IPS-15b (cell line): ENCODE data around the gene HCFC1.

Experiments used
- H3K27me3 ChIP-seq: one replicate; pipeline ENCODE4 v1.6.1; 2013; ENCODE audit warnings: low read length; ENCODE audit not compliant: control insufficient read depth, insufficient read depth
- H3K36me3 ChIP-seq: one replicate; pipeline ENCODE4 v1.6.1; 2013; ENCODE audit warnings: low read length; ENCODE audit not compliant: control insufficient read depth, insufficient read depth
- H3K4me1 ChIP-seq: one replicate; pipeline ENCODE4 v1.6.1; 2013; ENCODE audit warnings: mild to moderate bottlenecking, low read length; ENCODE audit not compliant: control insufficient read depth, insufficient read depth
- H3K4me3 ChIP-seq: one replicate; pipeline ENCODE4 v1.5.1; 2013; ENCODE audit warnings: low read depth, low read length
- H3K9ac ChIP-seq: one replicate; pipeline ENCODE4 v1.6.1; 2013; ENCODE audit warnings: low read depth, mild to moderate bottlenecking, low read length
- H3K9me3 ChIP-seq: one replicate; pipeline ENCODE4 v1.6.1; 2013; ENCODE audit warnings: mild to moderate bottlenecking, low read length; ENCODE audit not compliant: control insufficient read depth, insufficient read depth

The HCFC1 gene

GRCh38 chrX:154014429-154015380, 43.1 kb upstream of the HCFC1 start:
- Histone ChIP-seq H3K4me3 (no peak overlapping the region), H3K9ac (no peak overlapping the region), H3K9me3 (no peaks in the 10 kb centered on the region), H3K36me3 (peaks cover 16% of the 10 kb centered on the region), H3K27me3 (no peaks in the 10 kb centered on the region), H3K4me1 (no peaks in the 10 kb centered on the region)

- Histone ChIP-seq H3K4me3 (no peak overlapping the region), H3K4me1 (no peaks in the 10 kb centered on the region), H3K36me3 (peaks cover 16% of the 10 kb centered on the region), H3K9ac (no peak overlapping the region), H3K9me3 (no peaks in the 10 kb centered on the region), H3K27me3 (no peaks in the 10 kb centered on the region)
These were observed 42.2 kb upstream of the HCFC1 start for GRCh38 chrX:154013614-154014360.

GRCh38 chrX:154013001-154013421, 41.4 kb upstream of the HCFC1 start:
- no peaks in the 10 kb centered on the region for H3K4me1 ChIP-seq
- H3K36me3 ChIP-seq: peaks cover 13% of the 10 kb centered on the region
- no peak overlapping the region for H3K9ac ChIP-seq
- no peaks in the 10 kb centered on the region for H3K9me3 ChIP-seq
- H3K4me3 ChIP-seq: no peak overlapping the region
- no peaks in the 10 kb centered on the region for H3K27me3 ChIP-seq

GRCh38 chrX:154012336-154012991, 40.8 kb upstream of the HCFC1 start:
- H3K9me3 ChIP-seq: no peaks in the 10 kb centered on the region
- H3K9ac ChIP-seq: no peak overlapping the region
- H3K27me3 ChIP-seq: no peaks in the 10 kb centered on the region

GRCh38 chrX:154011376-154012335, 40.0 kb upstream of the HCFC1 start:
- Histone ChIP-seq H3K4me1 (no peaks in the 10 kb centered on the region), H3K27me3 (no peaks in the 10 kb centered on the region), H3K36me3 (peaks cover 6% of the 10 kb centered on the region), H3K4me3 (no peak overlapping the region), H3K9me3 (no peaks in the 10 kb centered on the region), H3K9ac (no peak overlapping the region)

More at GRCh38 chrX:154012336-154012991, 40.8 kb upstream of the HCFC1 start:
- H3K36me3 ChIP-seq: peaks cover 9% of the 10 kb centered on the region
- H3K4me1 ChIP-seq: no peaks in the 10 kb centered on the region
- H3K4me3 ChIP-seq: no peak overlapping the region

GRCh38 chrX:154010330-154011087, 38.9 kb upstream of the HCFC1 start:
- Histone ChIP-seq H3K4me1 (no peaks in the 10 kb centered on the region), H3K36me3 (peaks cover 3% of the 10 kb centered on the region), H3K4me3 (no peak overlapping the region), H3K9me3 (no peaks in the 10 kb centered on the region), H3K27me3 (no peaks in the 10 kb centered on the region), H3K9ac (no peak overlapping the region)

- Histone ChIP-seq H3K4me3 (no peak overlapping the region), H3K4me1 (no peaks in the 10 kb centered on the region), H3K36me3 (no peaks in the 10 kb centered on the region), H3K9me3 (no peaks in the 10 kb centered on the region), H3K9ac (no peak overlapping the region), H3K27me3 (no peaks in the 10 kb centered on the region)
These were observed 36.9 kb upstream of the HCFC1 start for GRCh38 chrX:154008521-154008920.

- no peaks in the 10 kb centered on the region for H3K9me3 ChIP-seq
- no peaks in the 10 kb centered on the region for H3K36me3 ChIP-seq
- H3K4me1 ChIP-seq: no peaks in the 10 kb centered on the region
- no peak overlapping the region for H3K4me3 ChIP-seq
- H3K27me3 ChIP-seq: no peaks in the 10 kb centered on the region
- H3K9ac ChIP-seq: no peak overlapping the region
These were observed 35.3 kb upstream of the HCFC1 start for GRCh38 chrX:154006947-154007346.

GRCh38 chrX:154004315-154004714, 32.7 kb upstream of the HCFC1 start:
- H3K9me3 ChIP-seq: no peaks in the 10 kb centered on the region
- H3K36me3 ChIP-seq: no peaks in the 10 kb centered on the region
- H3K4me3 ChIP-seq: no peak overlapping the region
- no peak overlapping the region for H3K9ac ChIP-seq
- H3K27me3 ChIP-seq: no peaks in the 10 kb centered on the region
- no peaks in the 10 kb centered on the region for H3K4me1 ChIP-seq

- H3K9ac ChIP-seq: no peak overlapping the region
- no peaks in the 10 kb centered on the region for H3K27me3 ChIP-seq
- H3K4me1 ChIP-seq: no peaks in the 10 kb centered on the region
- H3K4me3 ChIP-seq: no peak overlapping the region
- H3K9me3 ChIP-seq: no peaks in the 10 kb centered on the region
- H3K36me3 ChIP-seq: no peaks in the 10 kb centered on the region
These were observed 30.6 kb upstream of the HCFC1 start for GRCh38 chrX:154002215-154002719.
